ENCODE measurements around the gene TRANK1.

TRANK1 gene

DNA sequence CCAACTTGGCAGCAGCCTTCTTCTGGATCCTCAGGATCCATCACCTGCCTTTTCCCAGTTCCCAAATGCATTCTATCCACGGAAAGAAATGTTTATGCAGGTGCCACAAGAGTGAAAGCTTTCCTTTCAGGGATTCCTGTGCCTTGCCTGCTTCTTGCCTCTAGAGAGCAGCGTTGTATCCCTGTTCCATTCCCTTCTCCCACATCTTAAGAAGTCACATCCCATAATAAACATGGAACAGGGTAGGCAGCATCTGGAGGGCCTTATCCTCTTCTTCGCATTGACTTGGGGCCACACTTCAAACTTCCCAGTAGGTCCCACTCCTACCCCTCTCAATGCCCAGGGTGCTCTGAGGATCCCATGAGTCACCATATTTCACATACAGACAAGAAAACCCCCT is 107.8 kb downstream of the TRANK1 start:
- H3F3A ChIP-seq (ENCODE audit: insufficient read depth) = no peaks in the 10 kb centered on the region
- H3K9me2 ChIP-seq (replicated peaks; ENCODE audit: insufficient read depth, low read length) = no peaks in the 10 kb centered on the region
- H3K9ac ChIP-seq (ENCODE audit: low read length) = no peak overlapping the region
- H3K36me3 ChIP-seq (ENCODE audit: low read length) = peaks cover 8% of the 10 kb centered on the region
- H3K4me2 ChIP-seq (ENCODE audit: low read depth, low read length, poor library complexity, severe bottlenecking) = no peak overlapping the region
- H3K27me3 ChIP-seq (ENCODE audit: low read length) = no peaks in the 10 kb centered on the region
- no peak overlapping the region for H2AFZ ChIP-seq (ENCODE audit: low read depth, low read length, severe bottlenecking)
- H4K20me1 ChIP-seq (ENCODE audit: low read depth, low read length) = no peaks in the 10 kb centered on the region
- TF ChIP-seq EZH2phosphoT487 (conservative IDR thresholded peaks at IDR 0.05; ENCODE audit: low read length) = no peak
- TF ChIP-seq, protein P1, sequence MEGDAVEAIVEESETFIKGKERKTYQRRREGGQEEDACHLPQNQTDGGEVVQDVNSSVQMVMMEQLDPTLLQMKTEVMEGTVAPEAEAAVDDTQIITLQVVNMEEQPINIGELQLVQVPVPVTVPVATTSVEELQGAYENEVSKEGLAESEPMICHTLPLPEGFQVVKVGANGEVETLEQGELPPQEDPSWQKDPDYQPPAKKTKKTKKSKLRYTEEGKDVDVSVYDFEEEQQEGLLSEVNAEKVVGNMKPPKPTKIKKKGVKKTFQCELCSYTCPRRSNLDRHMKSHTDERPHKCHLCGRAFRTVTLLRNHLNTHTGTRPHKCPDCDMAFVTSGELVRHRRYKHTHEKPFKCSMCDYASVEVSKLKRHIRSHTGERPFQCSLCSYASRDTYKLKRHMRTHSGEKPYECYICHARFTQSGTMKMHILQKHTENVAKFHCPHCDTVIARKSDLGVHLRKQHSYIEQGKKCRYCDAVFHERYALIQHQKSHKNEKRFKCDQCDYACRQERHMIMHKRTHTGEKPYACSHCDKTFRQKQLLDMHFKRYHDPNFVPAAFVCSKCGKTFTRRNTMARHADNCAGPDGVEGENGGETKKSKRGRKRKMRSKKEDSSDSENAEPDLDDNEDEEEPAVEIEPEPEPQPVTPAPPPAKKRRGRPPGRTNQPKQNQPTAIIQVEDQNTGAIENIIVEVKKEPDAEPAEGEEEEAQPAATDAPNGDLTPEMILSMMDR (IDR thresholded peaks at IDR 0.05; ENCODE audit: insufficient read depth, low read length, poor library complexity, severe bottlenecking) = no peak
- no peaks in the 10 kb centered on the region for H3K79me2 ChIP-seq (ENCODE audit: insufficient read depth, low read length)
- no peak overlapping the region for H3K4me3 ChIP-seq (ENCODE audit: insufficient read depth, low read length, poor library complexity, severe bottlenecking)
- H3K27ac ChIP-seq (ENCODE audit: low read depth, low read length) = no peak overlapping the region
- no peaks in the 10 kb centered on the region for H3K9me3 ChIP-seq (ENCODE audit: insufficient read depth, low read length)

DNA sequence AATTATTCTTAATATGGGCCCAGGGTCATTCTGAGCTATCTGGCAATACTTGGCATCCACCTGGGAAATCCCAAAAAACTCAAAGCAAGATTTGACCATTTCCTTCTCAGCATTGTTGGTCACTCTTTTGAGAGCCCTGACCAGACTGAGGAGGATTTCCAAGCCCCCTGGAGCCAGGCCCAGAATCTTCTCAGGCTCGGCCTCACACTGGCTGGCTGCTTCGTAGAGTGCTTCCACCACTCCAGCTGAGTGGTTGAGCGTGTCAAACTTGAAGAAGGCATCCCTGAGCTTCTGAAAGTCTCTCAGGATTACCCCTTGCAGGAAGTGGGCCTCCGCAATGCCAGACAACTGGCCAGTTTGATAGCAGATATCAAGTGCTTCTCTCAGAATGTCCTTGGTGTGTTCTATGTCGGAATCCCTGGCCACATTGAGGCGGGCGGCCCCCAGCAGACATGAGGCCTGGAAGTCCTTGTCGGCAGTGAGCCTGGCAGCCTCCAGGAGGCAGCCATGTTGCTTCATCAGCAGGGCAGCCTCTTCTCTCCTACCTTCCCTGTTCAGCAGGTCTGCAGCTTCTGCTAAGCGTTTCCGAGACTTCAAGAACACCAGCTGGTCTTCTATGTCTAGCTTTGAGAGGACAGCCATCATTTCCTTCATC is 111.6 kb downstream of the TRANK1 start:
- TF ChIP-seq EZH2phosphoT487 (conservative IDR thresholded peaks at IDR 0.05; ENCODE audit: low read length) = no peak
- TF ChIP-seq, protein P1 (IDR thresholded peaks at IDR 0.05; ENCODE audit: insufficient read depth, low read length, poor library complexity, severe bottlenecking) = no peak
- H2AFZ ChIP-seq (ENCODE audit: low read depth, low read length, severe bottlenecking) = no peak overlapping the region
- H4K20me1 ChIP-seq (ENCODE audit: low read depth, low read length) = no peaks in the 10 kb centered on the region
- no peaks in the 10 kb centered on the region for H3K9me2 ChIP-seq (replicated peaks; ENCODE audit: insufficient read depth, low read length)
- H3K27ac ChIP-seq (ENCODE audit: low read depth, low read length) = no peak overlapping the region
- H3F3A ChIP-seq (ENCODE audit: insufficient read depth) = no peaks in the 10 kb centered on the region
- no peak overlapping the region for H3K4me3 ChIP-seq (ENCODE audit: insufficient read depth, low read length, poor library complexity, severe bottlenecking)
- no peak overlapping the region for H3K4me2 ChIP-seq (ENCODE audit: low read depth, low read length, poor library complexity, severe bottlenecking)
- no peaks in the 10 kb centered on the region for H3K27me3 ChIP-seq (ENCODE audit: low read length)
- no peaks in the 10 kb centered on the region for H3K36me3 ChIP-seq (ENCODE audit: low read length)
- H3K9me3 ChIP-seq (ENCODE audit: insufficient read depth, low read length) = no peaks in the 10 kb centered on the region
- no peak overlapping the region for H3K9ac ChIP-seq (ENCODE audit: low read length)
- H3K79me2 ChIP-seq (ENCODE audit: insufficient read depth, low read length) = no peaks in the 10 kb centered on the region

DNA sequence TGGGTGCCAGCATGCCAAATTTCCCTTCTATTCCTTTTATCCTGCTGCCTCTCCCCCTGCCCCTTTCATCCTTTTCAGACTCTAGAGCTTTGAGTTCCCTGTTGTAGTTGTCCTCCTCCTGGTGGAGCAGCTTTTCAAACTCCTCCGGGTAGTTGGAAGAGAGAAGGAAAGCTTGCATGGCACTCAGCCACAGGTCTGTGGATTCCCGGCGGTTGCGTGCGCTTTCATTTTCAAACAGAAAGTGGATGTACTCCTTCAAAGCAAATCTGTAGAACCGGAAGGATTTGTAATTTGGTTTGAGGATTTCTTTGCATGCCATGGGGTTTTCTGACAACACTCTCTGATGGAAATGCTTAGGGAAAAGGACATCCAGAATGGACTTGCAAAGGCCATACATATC is 112.4 kb downstream of the TRANK1 start:
- H3K9ac ChIP-seq (ENCODE audit: low read length) = no peak overlapping the region
- H3K27me3 ChIP-seq (ENCODE audit: low read length) = no peaks in the 10 kb centered on the region
- no peaks in the 10 kb centered on the region for H3K36me3 ChIP-seq (ENCODE audit: low read length)
- no peak overlapping the region for H2AFZ ChIP-seq (ENCODE audit: low read depth, low read length, severe bottlenecking)
- H3K79me2 ChIP-seq (ENCODE audit: insufficient read depth, low read length) = no peaks in the 10 kb centered on the region
- TF ChIP-seq, protein P1 (IDR thresholded peaks at IDR 0.05; ENCODE audit: insufficient read depth, low read length, poor library complexity, severe bottlenecking) = no peak
- TF ChIP-seq EZH2phosphoT487 (conservative IDR thresholded peaks at IDR 0.05; ENCODE audit: low read length) = no peak
- no peaks in the 10 kb centered on the region for H3K9me3 ChIP-seq (ENCODE audit: insufficient read depth, low read length)
- H4K20me1 ChIP-seq (ENCODE audit: low read depth, low read length) = no peaks in the 10 kb centered on the region
- H3F3A ChIP-seq (ENCODE audit: insufficient read depth) = no peaks in the 10 kb centered on the region
- no peak overlapping the region for H3K4me3 ChIP-seq (ENCODE audit: insufficient read depth, low read length, poor library complexity, severe bottlenecking)
- H3K9me2 ChIP-seq (replicated peaks; ENCODE audit: insufficient read depth, low read length) = no peaks in the 10 kb centered on the region
- no peak overlapping the region for H3K4me2 ChIP-seq (ENCODE audit: low read depth, low read length, poor library complexity, severe bottlenecking)
- H3K27ac ChIP-seq (ENCODE audit: low read depth, low read length) = no peak overlapping the region
